Ammon's horn (tissue), 1 donor: ENCODE data around the gene SLC1A3.

Experiments
- DNase-seq: peaks from one replicate; pipeline ENCODE4 v3.0.0-alpha.2; 2016; ENCODE audit warnings: low spot score

Gene SLC1A3

GRCh38 chr5:36599986-36600779, 6.2 kb upstream of the SLC1A3 start:
- DNase-seq, result no peak

DNA sequence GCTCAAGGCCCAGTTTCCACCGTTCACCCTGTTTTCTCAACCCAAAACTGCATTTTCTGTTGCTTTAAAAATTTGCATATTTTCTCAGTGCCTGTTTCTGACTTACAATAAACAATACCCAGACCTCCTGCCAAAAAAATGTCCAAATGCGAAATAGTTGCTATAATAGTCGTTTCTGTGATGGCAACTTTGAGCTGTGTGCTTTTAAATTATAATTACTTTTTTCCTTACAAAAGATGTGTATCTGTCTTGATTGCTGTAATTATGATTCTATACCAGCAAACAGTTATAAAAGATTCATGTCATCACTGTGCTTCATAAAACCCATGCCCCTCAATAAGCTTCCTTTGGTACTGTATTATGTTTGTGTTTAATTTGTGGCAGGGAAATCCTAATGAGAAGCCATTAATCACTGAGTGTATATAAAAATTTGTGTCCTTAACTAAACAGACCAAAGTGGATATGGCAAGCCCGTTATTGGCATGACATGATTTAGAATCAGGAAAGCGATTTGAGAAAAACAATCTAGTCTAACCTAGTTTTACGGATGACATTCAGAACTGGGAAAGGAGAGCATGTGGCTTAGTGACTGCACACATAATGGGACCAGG, 5.4 kb upstream of the SLC1A3 start:
- DNase-seq, result no peak

GRCh38 chr5:36602704-36603321, 3.6 kb upstream of the SLC1A3 start:
- no peak for DNase-seq

DNA sequence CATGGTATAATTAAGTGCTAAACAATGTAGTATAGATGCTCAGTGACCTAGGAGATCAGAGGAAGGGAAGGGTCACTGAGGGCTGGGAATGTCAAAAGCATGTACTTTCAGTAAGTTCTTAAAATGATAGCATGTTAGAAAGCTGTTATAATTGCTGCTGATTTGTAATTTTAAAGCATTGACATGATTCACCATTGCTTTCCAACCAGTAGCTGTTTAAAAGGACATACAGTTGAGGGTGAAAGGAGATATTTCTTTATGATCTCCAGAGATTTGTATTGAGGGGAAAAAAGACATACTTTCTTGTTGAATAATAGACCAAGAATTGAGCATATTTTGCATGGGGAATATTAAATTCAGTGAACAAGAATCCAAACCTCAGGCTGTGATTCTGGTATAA, 1.2 kb upstream of the SLC1A3 start:
- DNase-seq, result no peak

- no peak for DNase-seq
These were observed 374 bp upstream of the SLC1A3 start for GRCh38 chr5:36606036-36606427.

- peak; percentile 83 for DNase-seq
These were observed 737 bp downstream of the SLC1A3 start for GRCh38 chr5:36607114-36607571.

GRCh38 chr5:36607838-36608783, 1.7 kb downstream of the SLC1A3 start:
- DNase-seq, result no peak

GRCh38 chr5:36610621-36611020, 4.2 kb downstream of the SLC1A3 start:
- DNase-seq, result no peak

- DNase-seq, result no peak
These were observed 5.3 kb downstream of the SLC1A3 start for GRCh38 chr5:36611520-36612274.

- DNase-seq, result no peak
These were observed 6.8 kb downstream of the SLC1A3 start for GRCh38 chr5:36613241-36613640.

GRCh38 chr5:36613771-36614656, 7.6 kb downstream of the SLC1A3 start:
- no peak for DNase-seq

- no peak for DNase-seq
These were observed 8.4 kb downstream of the SLC1A3 start for GRCh38 chr5:36614657-36615308.

- no peak for DNase-seq
These were observed 12.7 kb downstream of the SLC1A3 start for GRCh38 chr5:36619012-36619635.

GRCh38 chr5:36621985-36622384, 15.6 kb downstream of the SLC1A3 start:
- DNase-seq, result no peak

DNA sequence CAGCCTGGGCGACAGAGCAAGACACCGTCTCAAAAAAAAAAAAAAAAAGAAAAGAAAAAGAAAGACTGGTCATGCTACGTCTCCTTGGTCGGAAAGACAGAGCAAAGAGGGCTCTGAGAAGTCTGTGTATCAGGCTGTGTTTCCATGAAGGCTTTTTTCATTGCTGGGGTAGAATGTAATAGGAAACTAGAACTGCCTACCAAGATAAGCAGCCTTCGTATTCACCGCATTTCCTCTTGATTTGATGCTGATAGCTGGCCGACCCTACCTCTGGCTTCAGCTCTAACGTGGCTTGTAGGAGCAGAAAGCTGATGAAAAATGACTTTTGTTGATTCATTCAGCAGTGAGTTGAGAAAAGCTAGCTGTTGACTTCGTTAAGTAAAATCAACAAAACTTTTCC, 17.4 kb downstream of the SLC1A3 start:
- no peak for DNase-seq

GRCh38 chr5:36624277-36624676, 17.9 kb downstream of the SLC1A3 start:
- DNase-seq, result no peak

- no peak for DNase-seq
These were observed 22.3 kb downstream of the SLC1A3 start for GRCh38 chr5:36628695-36629094.

DNA sequence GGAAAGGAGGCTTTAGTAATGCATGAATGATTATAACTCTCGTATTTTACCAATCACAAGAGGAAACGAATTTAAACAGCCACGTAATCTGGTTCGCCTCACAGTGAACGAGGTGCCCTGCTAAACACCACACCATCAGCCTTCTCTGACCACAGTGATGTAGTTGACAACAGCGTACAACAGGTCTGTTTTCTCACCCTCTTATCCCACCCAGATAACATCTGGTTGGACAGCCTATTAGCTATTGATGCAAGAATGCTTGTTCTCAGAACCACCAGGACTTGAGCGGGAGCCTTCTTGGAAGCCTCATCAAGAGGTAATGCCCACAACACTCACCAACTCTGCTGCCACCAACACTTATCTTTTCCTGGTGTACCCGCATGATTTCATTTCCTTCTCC, 23.3 kb downstream of the SLC1A3 start:
- DNase-seq, result no peak
